Body of pancreas (tissue), 4 donors: ENCODE data around the gene ADAMTS17.

Experiments
- CTCF ChIP-seq, 7 experiments: fragments of 450-650 bp in 4 of 7; fragments of 200-600 bp in 3 of 7; sonication (generic) in 3 of 7; IDR thresholded peaks; one replicate each; pipeline ENCODE4 v1.5.1; 2016 to 2019; ENCODE audit warnings: antibody characterized with exemption in 7 of 7
- POLR2A ChIP-seq, 3 donors: fragments of 450-650 bp; IDR thresholded peaks; one replicate each; pipeline ENCODE4 v1.6.1; 2016; ENCODE audit warnings: antibody characterized with exemption in 3 of 3, mild to moderate bottlenecking in 2 of 3

- TF ChIP-seq POLR2A (IDR thresholded peaks at IDR 0.05) (no peak), CTCF (IDR thresholded peaks at IDR 0.05) (no peak)
Measured at GRCh38 chr15:100101426-100102089, 240.2 kb downstream of the ADAMTS17 start.
